IMR-90 (cell line): ENCODE measurements around the gene KDM4F. TPM values are rescaled to one million over a fixed set of nuclear protein-coding genes. Genes with fewer than 3 reads are reported as not detected.

Source experiments
- ATAC-seq: fragments of 200-7000 bp; cut with Tn5 transposase; 2 replicates; pipeline ENCODE4 v1.9.1; 2020; ENCODE audit warnings: low read depth, mild to moderate bottlenecking, moderate library complexity
- BruUV-seq: library from RNA; stranded (reverse); fragments of 400-500 nt; replicated peaks from 2 replicates; lab custom pipeline; 2021; lab: Mats Ljungman, UMichigan
- CTCF ChIA-PET: fragments of 300-600 bp; formaldehyde crosslinking; extraction: SDS; loops from one replicate; lab custom pipeline; 2021; ENCODE audit warnings: antibody characterized with exemption; lab: Yijun Ruan, JAX
- POLR2A ChIA-PET: fragments of 300-600 bp; sonication (Branson Sonifier 250); formaldehyde crosslinking; loops from one replicate; lab custom pipeline; 2022; ENCODE audit warnings: antibody characterized with exemption; ENCODE audit not compliant: unreplicated experiment; lab: Charles Lee
- DNase-seq: peaks from one replicate; pipeline ENCODE4 v3.0.0; 2013
- H2AFZ ChIP-seq: replicated peaks from 2 replicates; pipeline ENCODE3; 2013; ENCODE audit warnings: low read length, mild to moderate bottlenecking; ENCODE audit not compliant: poor library complexity
- H2AK5ac ChIP-seq: 2 replicates; pipeline ENCODE4 v1.6.1; 2013; ENCODE audit warnings: low read depth, low read length, inconsistent platforms
- H2AK9ac ChIP-seq: replicated peaks from 2 replicates; pipeline ENCODE3; 2013; ENCODE audit warnings: mild to moderate bottlenecking, low read depth, low read length, moderate library complexity; ENCODE audit not compliant: poor library complexity
- H2BK120ac ChIP-seq: 2 replicates; pipeline ENCODE4 v1.6.1; 2013; ENCODE audit warnings: low read depth, low read length, inconsistent platforms
- H2BK15ac ChIP-seq: 3 replicates; pipeline ENCODE4 v1.6.1; 2013; ENCODE audit warnings: low read depth, low read length, inconsistent platforms
- H2BK20ac ChIP-seq: 2 replicates; pipeline ENCODE4 v1.6.1; 2013; ENCODE audit warnings: low read depth, mild to moderate bottlenecking, inconsistent platforms, low read length, moderate library complexity
- H2BK5ac ChIP-seq: 2 replicates; pipeline ENCODE4 v1.6.1; 2013; ENCODE audit warnings: mild to moderate bottlenecking, low read depth, low read length, inconsistent platforms; ENCODE audit not compliant: poor library complexity, severe bottlenecking
- H3K14ac ChIP-seq: replicated peaks from 2 replicates; pipeline ENCODE4 v1.6.1; 2013; ENCODE audit warnings: low read depth, low read length, inconsistent platforms
- H3K18ac ChIP-seq: 2 replicates; pipeline ENCODE4 v1.6.1; 2013; ENCODE audit warnings: low read depth, low read length, control low read depth
- H3K23ac ChIP-seq: 2 replicates; pipeline ENCODE4 v1.6.1; 2013; ENCODE audit warnings: low read depth, low read length, inconsistent platforms
- H3K27ac ChIP-seq: 2 replicates; pipeline ENCODE4 v1.5.1; 2013; ENCODE audit warnings: mild to moderate bottlenecking, control low read depth, low read length; ENCODE audit not compliant: insufficient read depth
- H3K27me3 ChIP-seq: 2 replicates; pipeline ENCODE4 v1.6.1; 2013; ENCODE audit warnings: low read length; ENCODE audit not compliant: control insufficient read depth, insufficient read depth
- H3K36me3 ChIP-seq: 2 replicates; pipeline ENCODE4 v1.6.1; 2013; ENCODE audit warnings: low read length, mixed read lengths; ENCODE audit not compliant: control insufficient read depth, insufficient read depth
- H3K4ac ChIP-seq: 2 replicates; pipeline ENCODE4 v1.6.1; 2013; ENCODE audit warnings: low read depth, low read length, inconsistent platforms
- H3K4me1 ChIP-seq: 2 replicates; pipeline ENCODE4 v1.6.1; 2013; ENCODE audit warnings: low read length, mixed read lengths; ENCODE audit not compliant: control insufficient read depth, insufficient read depth
- H3K4me2 ChIP-seq: 2 replicates; pipeline ENCODE4 v1.6.1; 2013; ENCODE audit warnings: low read depth, mild to moderate bottlenecking, control low read depth, low read length, moderate library complexity
- H3K4me3 ChIP-seq: 2 replicates; pipeline ENCODE4 v1.5.1; 2013; ENCODE audit warnings: low read depth, mild to moderate bottlenecking, control low read depth, low read length, moderate library complexity; ENCODE audit not compliant: insufficient read depth
- H3K56ac ChIP-seq: 2 replicates; pipeline ENCODE4 v1.6.1; 2013; ENCODE audit warnings: low read length, inconsistent platforms; ENCODE audit not compliant: insufficient read depth; ENCODE audit errors: extremely low read depth
- H3K79me1 ChIP-seq, 2 experiments: 2 replicates each; pipeline ENCODE4 v1.6.1; 2013; ENCODE audit warnings: low read length in 2 of 2, inconsistent platforms in 1 of 2, low read depth in 1 of 2
- H3K9ac ChIP-seq: 2 replicates; pipeline ENCODE4 v1.6.1; 2013; ENCODE audit warnings: low read depth, low read length, control low read depth
- H3K9me1 ChIP-seq: 2 replicates; pipeline ENCODE4 v1.6.1; 2013; ENCODE audit warnings: low read length, inconsistent platforms; ENCODE audit not compliant: insufficient read depth
- H3K9me3 ChIP-seq: 2 replicates; pipeline ENCODE4 v1.6.1; 2013; ENCODE audit warnings: low read length; ENCODE audit not compliant: control insufficient read depth, insufficient read depth
- H4K20me1 ChIP-seq: 2 replicates; pipeline ENCODE4 v1.6.1; 2013; ENCODE audit warnings: low read length, inconsistent platforms; ENCODE audit not compliant: insufficient read depth
- H4K5ac ChIP-seq: 2 replicates; pipeline ENCODE4 v1.6.1; 2013; ENCODE audit warnings: mild to moderate bottlenecking, low read depth, low read length, control low read depth
- H4K8ac ChIP-seq, 2 experiments: 2 replicates each; pipeline ENCODE4 v1.6.1; 2013; ENCODE audit warnings: low read depth in 2 of 2, low read length in 2 of 2, control low read depth in 1 of 2, inconsistent platforms in 1 of 2
- H4K91ac ChIP-seq: 2 replicates; pipeline ENCODE4 v1.6.1; 2013; ENCODE audit warnings: low read depth, low read length, inconsistent platforms; ENCODE audit not compliant: insufficient read depth
- BHLHE40 ChIP-seq: fragments of 150-350 bp; IDR thresholded peaks from 2 replicates; pipeline ENCODE4 v1.6.1; 2016; ENCODE audit warnings: mild to moderate bottlenecking, low read depth, low read length
- CEBPB ChIP-seq: IDR thresholded peaks from 2 replicates; pipeline ENCODE4 v1.6.1; 2012; ENCODE audit warnings: low read depth, low read length, improper control_type of control experiment
- CTCF ChIP-seq: conservative IDR thresholded peaks from 2 replicates; pipeline ENCODE4 v1.5.1; 2012; ENCODE audit warnings: mild to moderate bottlenecking, low read depth, low read length, improper control_type of control experiment
- FOS ChIP-seq: fragments of 150-350 bp; IDR thresholded peaks from 2 replicates; pipeline ENCODE4 v1.6.1; 2016; ENCODE audit warnings: low read depth, low read length
- MAZ ChIP-seq: IDR thresholded peaks from 2 replicates; pipeline ENCODE4 v1.6.1; 2012; ENCODE audit warnings: low read depth, mild to moderate bottlenecking, low read length, improper control_type of control experiment, moderate library complexity, borderline replicate concordance
- MXI1 ChIP-seq: IDR thresholded peaks from 2 replicates; pipeline ENCODE4 v1.6.1; 2012; ENCODE audit warnings: low read depth, mild to moderate bottlenecking, low read length, moderate library complexity, borderline replicate concordance
- NFE2L2 ChIP-seq: fragments of 150-350 bp; IDR thresholded peaks from 2 replicates; pipeline ENCODE4 v1.6.1; 2016; ENCODE audit warnings: low read depth, mild to moderate bottlenecking, low read length
- POLR2A ChIP-seq: IDR thresholded peaks from 2 replicates; pipeline ENCODE4 v1.6.1; 2012; ENCODE audit warnings: mild to moderate bottlenecking, low read depth, low read length
- RAD21 ChIP-seq: IDR thresholded peaks from 2 replicates; pipeline ENCODE4 v1.6.1; 2012; ENCODE audit warnings: low read length, improper control_type of control experiment
- RCOR1 ChIP-seq: IDR thresholded peaks from 2 replicates; pipeline ENCODE4 v1.6.1; 2012; ENCODE audit warnings: mild to moderate bottlenecking, low read length, improper control_type of control experiment; ENCODE audit not compliant: insufficient replicate concordance
- RFX5 ChIP-seq: IDR thresholded peaks from 2 replicates; pipeline ENCODE4 v1.8.0; 2012; ENCODE audit warnings: low read depth, mild to moderate bottlenecking, low read length, moderate library complexity
- SMC3 ChIP-seq: fragments of 150-350 bp; IDR thresholded peaks from 2 replicates; pipeline ENCODE4 v1.6.1; 2016; ENCODE audit warnings: low read depth, mild to moderate bottlenecking, antibody characterized with exemption, low read length, moderate library complexity
- WGBS, 2 experiments: methylation state at CpG; one replicate each; pipeline versions ENCODE4 v1.1.5 to v1.1.7; 2013; ENCODE audit warnings: missing lambda C conversion rate in 2 of 2; ENCODE audit not compliant: insufficient read length in 1 of 2; ENCODE audit errors: extremely low coverage in 2 of 2; 5-methylcytosine and 5-hydroxymethylcytosine counted together
- dilution Hi-C: fragments of 300-500 bp; cut with HindIII; formaldehyde crosslinking; loops from one replicate; pipeline ENCODE4 v1.14.3; 2018; ENCODE audit warnings: low sequenced_read_pairs; ENCODE audit not compliant: unreplicated experiment
- in situ Hi-C: fragments of 300-500 bp; cut with MboI; formaldehyde crosslinking; loops from 3 replicates; pipeline ENCODE4 v1.14.3; 2019; ENCODE audit warnings: low sequenced_read_pairs, inconsistent platforms, mixed read lengths
- intact Hi-C: fragments of 100-400 bp; cut with micrococcal nuclease; formaldehyde crosslinking; loops from 2 replicates; pipeline ENCODE4 v1.10.0; 2022
- polyA plus RNA-seq, 3 experiments: library from polyadenylated mRNA; depleted of rRNA; stranded (reverse); fragments of >200 nt; gene quantifications; 2 replicates each; pipeline ENCODE4 v1.2.3, GENCODE V29; 2012; ENCODE audit warnings: low replicate concordance in 1 of 3
- total RNA-seq: library from RNA; depleted of rRNA; stranded (reverse); fragments of >200 nt; gene quantifications from 2 replicates; pipeline ENCODE4 v1.2.3, GENCODE V29; 2012
- TF ChIP-seq, protein P1 (sequence below): fragments of 150-350 bp; IDR thresholded peaks from 2 replicates; pipeline ENCODE4 v1.6.1; 2016; ENCODE audit warnings: low read depth, mild to moderate bottlenecking, low read length, moderate library complexity, borderline replicate concordance
- TF ChIP-seq, protein P2 (sequence below): fragments of 150-350 bp; IDR thresholded peaks from 2 replicates; pipeline ENCODE4 v1.6.1; 2017; ENCODE audit warnings: mild to moderate bottlenecking, antibody characterized with exemption, low read length, low read depth

The KDM4F gene
- total and polyA plus RNA-seq, 2 of the 4 experiments (the other 2 are of a cell fraction): not detected

DNA sequence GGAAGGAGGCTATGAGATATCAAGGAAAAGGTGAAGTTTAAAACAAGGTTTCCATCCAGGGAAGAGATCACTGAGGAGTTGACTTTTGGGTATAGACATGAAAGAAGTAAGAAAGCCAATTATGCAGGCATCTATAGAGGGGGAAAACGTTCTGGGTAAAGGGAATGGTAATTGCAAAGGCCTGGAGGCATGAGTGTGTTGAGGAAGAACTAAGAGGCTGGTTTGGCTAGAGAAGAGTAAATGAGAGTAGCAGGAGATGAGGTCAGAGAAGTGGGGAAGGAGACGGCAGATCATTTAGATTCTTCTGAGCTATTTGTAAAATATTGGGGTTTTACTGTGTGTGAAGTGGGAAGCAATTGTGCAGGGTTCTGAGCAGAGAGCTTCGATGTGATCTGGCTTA, 48.0 kb downstream of the KDM4F start:
- Histone ChIP-seq H2BK15ac (no peak overlapping the region), H3K18ac (no peak overlapping the region), H2BK20ac (no peak overlapping the region), H3K27me3 (no peaks in the 10 kb centered on the region), H4K5ac (no peak overlapping the region), H2BK5ac (no peak overlapping the region), H3K9me1 (peaks cover 6% of the 10 kb centered on the region; the same call in 1 of the 2 replicates), H3K56ac (no peak overlapping the region), H3K36me3 (no peaks in the 10 kb centered on the region), H3K4ac (no peak overlapping the region), H2AK5ac (no peak overlapping the region), H3K79me1 (no peaks in the 10 kb centered on the region; a peak in 2 of 4 replicates), H3K14ac (no peak overlapping the region), H3K23ac (no peak overlapping the region), H2BK120ac (no peak overlapping the region), H2AK9ac (no peak overlapping the region), H3K4me3 (no peak overlapping the region), H2AFZ (no peak overlapping the region), H3K27ac (no peak overlapping the region), H3K4me1 (peaks cover 4% of the 10 kb centered on the region), H3K9me3 (no peaks in the 10 kb centered on the region), H4K91ac (no peak overlapping the region), H3K4me2 (no peak overlapping the region), H3K9ac (no peak overlapping the region), H4K8ac (no peak overlapping the region), H4K20me1 (no peaks in the 10 kb centered on the region)
- intact Hi-C loops: no loop called here
- TF ChIP-seq RCOR1: no peak
- no peak for TF ChIP-seq MXI1
- TF ChIP-seq, protein P1, sequence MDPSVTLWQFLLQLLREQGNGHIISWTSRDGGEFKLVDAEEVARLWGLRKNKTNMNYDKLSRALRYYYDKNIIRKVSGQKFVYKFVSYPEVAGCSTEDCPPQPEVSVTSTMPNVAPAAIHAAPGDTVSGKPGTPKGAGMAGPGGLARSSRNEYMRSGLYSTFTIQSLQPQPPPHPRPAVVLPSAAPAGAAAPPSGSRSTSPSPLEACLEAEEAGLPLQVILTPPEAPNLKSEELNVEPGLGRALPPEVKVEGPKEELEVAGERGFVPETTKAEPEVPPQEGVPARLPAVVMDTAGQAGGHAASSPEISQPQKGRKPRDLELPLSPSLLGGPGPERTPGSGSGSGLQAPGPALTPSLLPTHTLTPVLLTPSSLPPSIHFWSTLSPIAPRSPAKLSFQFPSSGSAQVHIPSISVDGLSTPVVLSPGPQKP: no peak
- TF ChIP-seq, protein P2, sequence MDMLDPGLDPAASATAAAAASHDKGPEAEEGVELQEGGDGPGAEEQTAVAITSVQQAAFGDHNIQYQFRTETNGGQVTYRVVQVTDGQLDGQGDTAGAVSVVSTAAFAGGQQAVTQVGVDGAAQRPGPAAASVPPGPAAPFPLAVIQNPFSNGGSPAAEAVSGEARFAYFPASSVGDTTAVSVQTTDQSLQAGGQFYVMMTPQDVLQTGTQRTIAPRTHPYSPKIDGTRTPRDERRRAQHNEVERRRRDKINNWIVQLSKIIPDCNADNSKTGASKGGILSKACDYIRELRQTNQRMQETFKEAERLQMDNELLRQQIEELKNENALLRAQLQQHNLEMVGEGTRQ: no peak
- no peak for TF ChIP-seq NFE2L2
- no peak for TF ChIP-seq FOS
- no peak for TF ChIP-seq BHLHE40
- no peak for TF ChIP-seq MAZ
- TF ChIP-seq RAD21: no peak
- TF ChIP-seq RFX5: no peak
- no peak for TF ChIP-seq CEBPB
- TF ChIP-seq SMC3: no peak
- TF ChIP-seq POLR2A: no peak
- TF ChIP-seq CTCF: no peak
- WGBS, 2 experiments: 69% methylated on average over 2 of the region's 3 CpGs; no CpG with 5 or more reads in 1 of the 2 experiments
- dilution Hi-C loops: no loop called here
- no TSS peak for BruUV-seq
- ATAC-seq (no peak), DNase-seq (no peak)
- in situ Hi-C loops: no loop called here
- ChIA-PET POLR2A (no interaction called here), CTCF (no interaction called here)
